ENCODE data around the gene MRPL3. TPM values are rescaled to one million over a fixed set of nuclear protein-coding genes. Genes with fewer than 3 reads are reported as not detected.

Gene MRPL3
- total RNA-seq, 4 donors from 2014 or later, result 23.9 to 64.3 (median 37.4) TPM

- H3K4me1 ChIP-seq, result no peaks in the 10 kb centered on the region
- intact Hi-C loops (cut with DNase I; ENCODE audit: low total_unique reads) (no loop called here), in situ Hi-C loops (cut with MboI; ENCODE audit: low pct_ligation_motif_present in 1 of 4, low pct_unique_long_range_greater_than_20kb in 1 of 4, low sequenced_read_pairs in 3 of 4) (no loop called here)
- peaks cover 0 to 20% (median 0%) of the 10 kb centered on the region in 4 donors for H3K36me3 ChIP-seq
- no peak for DNase-seq
- TF ChIP-seq CTCF (IDR thresholded peaks at IDR 0.05) (no peak), POLR2A (IDR thresholded peaks at IDR 0.05) (no peak), POLR2AphosphoS5 (IDR thresholded peaks at IDR 0.05) (no peak), EP300 (IDR thresholded peaks at IDR 0.05; ENCODE audit: low read depth) (no peak)
- no peaks in the 10 kb centered on the region for H3K27me3 ChIP-seq
- 50 to 67% methylated on average over 1 of the region's 1 CpG for WGBS, 2 donors (ENCODE audit: low coverage in 1 of 2)
- no peak overlapping the region for H3K27ac ChIP-seq
- H3K4me3 ChIP-seq, result no peak overlapping the region
- no peaks in the 10 kb centered on the region for H3K9me3 ChIP-seq
Observed at GRCh38 chr3:131457220-131457619, 45.6 kb downstream of the MRPL3 start.

- in situ Hi-C loops (cut with MboI; ENCODE audit: low pct_ligation_motif_present in 1 of 4, low pct_unique_long_range_greater_than_20kb in 1 of 4, low sequenced_read_pairs in 3 of 4), result no loop called here
- Histone ChIP-seq H3K27ac (no peak overlapping the region), H3K9me3 (no peaks in the 10 kb centered on the region), H3K27me3 (no peaks in the 10 kb centered on the region), H3K4me3 (no peak overlapping the region), H3K4me1 (no peaks in the 10 kb centered on the region), H3K36me3 (no peaks in the 10 kb centered on the region)
- TF ChIP-seq EP300 (IDR thresholded peaks at IDR 0.05; ENCODE audit: low read depth) (no peak), POLR2AphosphoS5 (IDR thresholded peaks at IDR 0.05) (no peak), CTCF (IDR thresholded peaks at IDR 0.05) (no peak), POLR2A (IDR thresholded peaks at IDR 0.05) (no peak)
- DNase-seq, result no peak
- intact Hi-C loops (cut with DNase I; ENCODE audit: low total_unique reads), result no loop called here
Observed at GRCh38 chr3:131454501-131454900, 48.3 kb downstream of the MRPL3 start.

- no peak for TF ChIP-seq EP300 (IDR thresholded peaks at IDR 0.05; ENCODE audit: low read depth)
- TF ChIP-seq CTCF (IDR thresholded peaks at IDR 0.05), result no peak
- TF ChIP-seq POLR2AphosphoS5 (IDR thresholded peaks at IDR 0.05), result no peak
- TF ChIP-seq POLR2A (IDR thresholded peaks at IDR 0.05), result no peak
- H3K4me3 ChIP-seq, result no peak overlapping the region
- 74 to 82% methylated on average over 4 of the region's 4 CpGs for WGBS, 2 donors (ENCODE audit: low coverage in 1 of 2)
- no peaks in the 10 kb centered on the region for H3K36me3 ChIP-seq
- in situ Hi-C loops (cut with MboI; ENCODE audit: low pct_ligation_motif_present in 1 of 4, low pct_unique_long_range_greater_than_20kb in 1 of 4, low sequenced_read_pairs in 3 of 4) (no loop called here), intact Hi-C loops (cut with DNase I; ENCODE audit: low total_unique reads) (no loop called here)
- no peaks in the 10 kb centered on the region for H3K9me3 ChIP-seq
- no peak overlapping the region for H3K27ac ChIP-seq
- H3K4me1 ChIP-seq, result no peaks in the 10 kb centered on the region
- DNase-seq, result no peak
- no peaks in the 10 kb centered on the region for H3K27me3 ChIP-seq
Observed at GRCh38 chr3:131453533-131453932, 49.2 kb downstream of the MRPL3 start.

- Histone ChIP-seq H3K27ac (no peak overlapping the region), H3K4me1 (no peaks in the 10 kb centered on the region), H3K27me3 (no peaks in the 10 kb centered on the region), H3K4me3 (no peak overlapping the region), H3K36me3 (no peaks in the 10 kb centered on the region), H3K9me3 (peaks cover 3 to 10% of the 10 kb centered on the region in 2 donors)
- DNase-seq, result no peak
- 94 to 100% methylated on average over 2 of the region's 2 CpGs for WGBS, 2 donors (ENCODE audit: low coverage in 1 of 2)
- in situ Hi-C loops (cut with MboI; ENCODE audit: low pct_ligation_motif_present in 1 of 4, low pct_unique_long_range_greater_than_20kb in 1 of 4, low sequenced_read_pairs in 3 of 4) (no loop called here), intact Hi-C loops (cut with DNase I; ENCODE audit: low total_unique reads) (no loop called here)
- TF ChIP-seq CTCF (IDR thresholded peaks at IDR 0.05), result no peak
- TF ChIP-seq POLR2AphosphoS5 (IDR thresholded peaks at IDR 0.05), result no peak
- no peak for TF ChIP-seq EP300 (IDR thresholded peaks at IDR 0.05; ENCODE audit: low read depth)
- no peak for TF ChIP-seq POLR2A (IDR thresholded peaks at IDR 0.05)
Observed at GRCh38 chr3:131447349-131447748, 55.4 kb downstream of the MRPL3 start.

Data from transverse colon (tissue), 4 donors.